Lung (tissue), 12 donors: ENCODE measurements around the gene EXOC2. TPM values are rescaled to one million over a fixed set of nuclear protein-coding genes. Genes with fewer than 3 reads are reported as not detected.

Experiments
- ATAC-seq: fragments of 200-7000 bp; cut with Tn5 transposase; one replicate; pipeline ENCODE4 v1.9.1; 2020; ENCODE audit warnings: moderate number of reproducible peaks; ENCODE audit not compliant: insufficient read depth, low FRiP score
- DNase-seq, 3 donors: peaks; one replicate each; pipeline ENCODE4 v3.0.0-alpha.2; 2013 to 2017
- H3K27ac ChIP-seq, 2 donors: one replicate each; pipeline ENCODE4 v1.5.1; 2013; ENCODE audit warnings: mild to moderate bottlenecking in 2 of 2, moderate library complexity in 2 of 2, control low read depth in 1 of 2, inconsistent platforms in 1 of 2, low read depth in 1 of 2, low read length in 1 of 2
- H3K27me3 ChIP-seq, 3 donors: one replicate each; pipeline ENCODE4 v1.5.1; 2013; ENCODE audit warnings: low read length in 2 of 3; ENCODE audit not compliant: control insufficient read depth in 3 of 3, insufficient read depth in 3 of 3
- H3K36me3 ChIP-seq, 4 donors: one replicate each; pipeline ENCODE4 v1.5.1; 2013; ENCODE audit warnings: low read length in 4 of 4, mild to moderate bottlenecking in 1 of 4, moderate library complexity in 1 of 4; ENCODE audit not compliant: control insufficient read depth in 4 of 4, insufficient read depth in 4 of 4
- H3K4me1 ChIP-seq, 5 donors: one replicate each; pipeline ENCODE4 v1.5.1; 2013; ENCODE audit warnings: low read length in 5 of 5, mild to moderate bottlenecking in 2 of 5, moderate library complexity in 1 of 5; ENCODE audit not compliant: control insufficient read depth in 5 of 5, insufficient read depth in 5 of 5
- H3K4me3 ChIP-seq: one replicate; pipeline ENCODE4 v1.5.1; 2013; ENCODE audit warnings: mild to moderate bottlenecking, control low read depth, moderate library complexity
- H3K9ac ChIP-seq, 2 donors: one replicate each; pipeline ENCODE4 v1.5.1; 2013; ENCODE audit warnings: low read length in 2 of 2, control low read depth in 1 of 2; ENCODE audit not compliant: insufficient read depth in 1 of 2
- H3K9me3 ChIP-seq, 4 donors: one replicate each; pipeline ENCODE4 v1.5.1; 2013; ENCODE audit warnings: low read length in 3 of 4, mild to moderate bottlenecking in 1 of 4, moderate library complexity in 1 of 4; ENCODE audit not compliant: control insufficient read depth in 4 of 4, insufficient read depth in 3 of 4
- WGBS, 2 donors: extraction: QIAGEN DNeasy Blood & Tissue Kit; methylation state at CpG; one replicate each; pipeline ENCODE4 v1.1.7; 2013; 5-methylcytosine and 5-hydroxymethylcytosine counted together
- polyA plus RNA-seq, 2 donors: library from polyadenylated mRNA; stranded (reverse); fragments of 200-250 nt; gene quantifications; one replicate each; pipeline ENCODE4 v1.2.1, GENCODE V29; 2013
- total RNA-seq, 2 donors: library from RNA; depleted of rRNA in 1 of 2; stranded (reverse); fragments of >200 nt in 1 of 2; gene quantifications; one replicate each; pipeline ENCODE4 v1.2.1, GENCODE V29; 2014 to 2021
- TF ChIP-seq, protein P1 (sequence below): IDR thresholded peaks from 2 replicates; pipeline ENCODE4 v1.5.1; 2012; ENCODE audit warnings: mild to moderate bottlenecking; ENCODE audit errors: control extremely low read depth, extremely low read depth
- donor health status: control.
- donor health status: control.
- donor health status: Bipolar disorder and iron deficiency.
- donor health status: healthy.
- donor health status: DM: yes; HTN: yes; CAD: no.

EXOC2 gene
- total and polyA plus RNA-seq, 4 donors = 6.3 to 33.0 (median 12.8) TPM

DNA sequence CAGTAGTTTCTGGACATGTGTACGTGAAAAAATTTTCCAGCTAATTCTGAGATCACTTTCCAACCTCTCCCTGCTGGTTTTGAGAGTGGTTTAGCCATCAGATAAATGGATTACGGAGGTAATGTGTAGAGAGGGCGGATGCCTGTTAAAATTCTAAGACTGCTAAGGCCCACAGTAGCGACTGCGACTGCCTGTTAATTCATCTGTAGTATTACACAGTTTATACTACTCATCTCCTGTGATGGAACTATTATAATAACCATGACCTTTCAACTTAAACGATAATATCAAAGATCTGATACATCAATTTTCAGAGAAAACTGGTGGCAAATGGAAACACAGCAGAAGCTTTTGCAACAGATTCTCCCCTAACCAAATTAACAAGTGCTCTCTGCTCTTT is 199.1 kb downstream of the EXOC2 start:
- TF ChIP-seq, protein P1, sequence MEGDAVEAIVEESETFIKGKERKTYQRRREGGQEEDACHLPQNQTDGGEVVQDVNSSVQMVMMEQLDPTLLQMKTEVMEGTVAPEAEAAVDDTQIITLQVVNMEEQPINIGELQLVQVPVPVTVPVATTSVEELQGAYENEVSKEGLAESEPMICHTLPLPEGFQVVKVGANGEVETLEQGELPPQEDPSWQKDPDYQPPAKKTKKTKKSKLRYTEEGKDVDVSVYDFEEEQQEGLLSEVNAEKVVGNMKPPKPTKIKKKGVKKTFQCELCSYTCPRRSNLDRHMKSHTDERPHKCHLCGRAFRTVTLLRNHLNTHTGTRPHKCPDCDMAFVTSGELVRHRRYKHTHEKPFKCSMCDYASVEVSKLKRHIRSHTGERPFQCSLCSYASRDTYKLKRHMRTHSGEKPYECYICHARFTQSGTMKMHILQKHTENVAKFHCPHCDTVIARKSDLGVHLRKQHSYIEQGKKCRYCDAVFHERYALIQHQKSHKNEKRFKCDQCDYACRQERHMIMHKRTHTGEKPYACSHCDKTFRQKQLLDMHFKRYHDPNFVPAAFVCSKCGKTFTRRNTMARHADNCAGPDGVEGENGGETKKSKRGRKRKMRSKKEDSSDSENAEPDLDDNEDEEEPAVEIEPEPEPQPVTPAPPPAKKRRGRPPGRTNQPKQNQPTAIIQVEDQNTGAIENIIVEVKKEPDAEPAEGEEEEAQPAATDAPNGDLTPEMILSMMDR = no peak
- Histone ChIP-seq H3K4me3 (no peak overlapping the region), H3K4me1 (peaks cover 0 to 8% (median 0%) of the 10 kb centered on the region in 5 donors), H3K9ac (no peak overlapping the region), H3K36me3 (peaks cover 6 to 15% (median 9%) of the 10 kb centered on the region in 4 donors), H3K27me3 (no peaks in the 10 kb centered on the region), H3K27ac (no peak overlapping the region), H3K9me3 (no peaks in the 10 kb centered on the region)
- 80 to 91% methylated on average over 6 of the region's 6 CpGs for WGBS, 2 donors
- ATAC-seq (no peak), DNase-seq (no peak)

DNA sequence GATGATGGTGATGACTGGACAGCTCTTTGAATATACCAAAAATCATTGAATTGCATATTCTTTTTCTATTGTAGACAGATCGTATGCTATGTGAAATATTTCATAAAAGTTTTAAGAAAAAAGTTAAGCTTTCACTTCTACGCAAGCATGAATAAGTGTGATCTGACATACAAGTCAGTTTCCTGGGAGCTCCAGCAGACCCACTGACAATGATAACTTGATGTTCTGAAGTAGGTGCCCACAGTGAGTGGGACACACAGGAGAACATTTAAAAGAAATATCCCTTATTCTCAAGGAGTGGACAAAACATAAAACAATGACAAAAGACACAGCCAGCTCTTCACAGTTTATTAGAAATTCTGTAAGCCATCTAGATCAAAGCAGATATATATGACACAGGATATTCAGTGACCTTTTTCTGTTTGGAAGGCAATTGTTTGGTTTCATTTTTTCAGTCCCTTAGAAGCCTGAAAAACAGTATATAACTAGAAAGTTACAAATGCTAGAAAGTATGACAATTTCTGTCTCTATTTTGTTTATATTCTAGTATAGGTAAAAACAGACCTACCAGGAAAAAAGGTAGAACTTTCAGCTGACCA is 200.0 kb downstream of the EXOC2 start:
- Histone ChIP-seq H3K36me3 (peaks cover 8 to 18% (median 12%) of the 10 kb centered on the region in 4 donors), H3K4me1 (peaks cover 0 to 8% (median 0%) of the 10 kb centered on the region in 5 donors), H3K9me3 (peaks cover 0 to 2% (median 0%) of the 10 kb centered on the region in 4 donors), H3K27ac (no peak overlapping the region), H3K4me3 (no peak overlapping the region), H3K27me3 (no peaks in the 10 kb centered on the region), H3K9ac (no peak overlapping the region)
- ATAC-seq = no peak
- TF ChIP-seq, protein P1 = no peak
- WGBS, 2 donors = 93 to 97% methylated on average over 2 of the region's 2 CpGs
- no peak for DNase-seq

DNA sequence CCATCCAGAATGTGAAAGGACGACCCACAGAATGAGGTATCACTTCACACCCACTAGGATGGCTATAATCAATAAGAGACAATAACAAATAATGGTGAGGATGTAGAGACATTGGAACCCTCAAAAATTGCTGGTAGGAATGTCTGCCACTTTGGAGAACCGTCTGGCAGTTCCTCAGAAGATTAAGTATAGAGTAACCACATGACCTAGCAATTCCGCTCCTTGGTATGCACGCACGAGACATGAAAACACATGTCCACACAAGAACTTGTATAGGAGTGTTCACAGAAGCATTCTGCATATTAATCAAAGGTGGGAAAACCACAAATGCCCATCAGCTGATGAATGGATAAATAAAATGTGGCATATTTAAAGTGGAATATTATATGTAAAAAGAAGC is 200.8 kb downstream of the EXOC2 start:
- DNase-seq (no peak), ATAC-seq (no peak)
- TF ChIP-seq, protein P1 = no peak
- H3K4me3 ChIP-seq = no peak overlapping the region
- H3K9ac ChIP-seq = no peak overlapping the region
- no peak overlapping the region for H3K27ac ChIP-seq
- peaks cover 8 to 18% (median 13%) of the 10 kb centered on the region in 4 donors for H3K36me3 ChIP-seq
- no peaks in the 10 kb centered on the region for H3K27me3 ChIP-seq
- peaks cover 0 to 8% (median 0%) of the 10 kb centered on the region in 5 donors for H3K4me1 ChIP-seq
- 95 to 96% methylated on average over 5 of the region's 5 CpGs for WGBS, 2 donors
- peaks cover 0 to 2% (median 0%) of the 10 kb centered on the region in 4 donors for H3K9me3 ChIP-seq
